Right lobe of liver (tissue), 6 donors: ENCODE data around the gene FBXL2. TPM values are rescaled to one million over a fixed set of nuclear protein-coding genes. Genes with fewer than 3 reads are reported as not detected.
A peak's percentile ranks its signal among the peaks of the same experiment; 100 is the strongest.
"Not testable (repeated sequence)": the region's sequence is repeated elsewhere in the genome, so short reads cannot be mapped to it uniquely, and the experiment has no call there.

Source experiments
- ATAC-seq, 4 donors: fragments of 200-7000 bp; cut with Tn5 transposase; one replicate each; pipeline ENCODE4 v1.9.1; 2020; ENCODE audit warnings: mild to moderate bottlenecking in 4 of 4, moderate library complexity in 4 of 4
- DNase-seq, 3 donors: peaks; one replicate each; pipeline ENCODE4 v3.0.0-alpha.2; 2020
- H3K27ac ChIP-seq, 3 donors: fragments of 200-600 bp; one replicate each; pipeline ENCODE4 v1.8.0; 2022
- H3K27me3 ChIP-seq, 2 donors: fragments of 200-600 bp; one replicate each; pipeline ENCODE4 v1.8.0; 2022
- H3K36me3 ChIP-seq, 4 donors: fragments of 200-600 bp; sonication (generic) in 1 of 4; one replicate each; pipeline versions ENCODE4 v1.5.1 to v1.8.0; 2017 to 2022; ENCODE audit warnings: control low read depth in 1 of 4
- H3K4me1 ChIP-seq, 4 donors: fragments of 200-600 bp; sonication (generic) in 1 of 4; one replicate each; pipeline versions ENCODE4 v1.5.1 to v1.8.0; 2017 to 2022; ENCODE audit warnings: control low read depth in 1 of 4
- H3K4me3 ChIP-seq, 3 donors: fragments of 200-600 bp; one replicate each; pipeline ENCODE4 v1.8.0; 2022
- H3K9me3 ChIP-seq, 4 donors: fragments of 200-600 bp; sonication (generic) in 1 of 4; one replicate each; pipeline versions ENCODE4 v1.5.1 to v1.8.0; 2017 to 2022; ENCODE audit warnings: control low read depth in 1 of 4
- POLR2A ChIP-seq: fragments of 450-650 bp; IDR thresholded peaks from one replicate; pipeline ENCODE4 v1.6.1; 2017; ENCODE audit warnings: antibody characterized with exemption, mild to moderate bottlenecking
- WGBS: methylation state at CpG from one replicate; pipeline ENCODE4 v1.1.6; 2018; ENCODE audit warnings: low coverage, low lambda C conversion rate; ENCODE audit not compliant: insufficient coverage; ENCODE audit errors: missing lambda C conversion rate; 5-methylcytosine and 5-hydroxymethylcytosine counted together
- intact Hi-C, 2 donors: fragments of 100-400 bp; cut with DNase I; formaldehyde crosslinking; loops; one replicate each; pipeline versions ENCODE4 v1.11.2 to v1.14.1; 2022
- total RNA-seq, 6 experiments: library from RNA; depleted of rRNA in 2 of 6; stranded (reverse); fragments of >200 nt in 2 of 6; fragmentation: NEBNext Ultra II Directional in 3 of 6; extraction: Animal tissue kit (Norgen Biotek cat#: 25700) in 3 of 6; gene quantifications; one replicate each; pipeline versions ENCODE4 v1.1.0 to v1.2.4, GENCODE V29; 2016 to 2023
- TF ChIP-seq, protein P1 (sequence below), 4 donors: fragments of 200-600 bp in 3 of 4; fragments of 450-650 bp in 1 of 4; IDR thresholded peaks; one replicate each; pipeline versions ENCODE4 v1.5.1 to v1.8.0; 2016 to 2022; ENCODE audit warnings: antibody characterized with exemption in 4 of 4, mild to moderate bottlenecking in 2 of 4
- donor health status: DM: no; HTN: yes; CAD: no.
- donor health status: DM: no; HTN: no; CAD: no.
- donor health status: DM: no; HTN: no; CAD: no.
- donor health status: DM: no; HTN: yes; CAD: no.
- donor health status: DM: no; HTN: yes; CAD: no.

The FBXL2 gene
- total RNA-seq, 6 experiments from 2014 or later = 0.06 to 0.43 (median 0.31) TPM

GRCh38 chr3:33426630-33427317 is 149.5 kb downstream of the FBXL2 start:
- 89% methylated on average over 10 of the region's 10 CpGs for whole genome bisulfite sequencing
- no peaks in the 10 kb centered on the region for H3K27me3 ChIP-seq
- no peak overlapping the region for H3K4me3 ChIP-seq
- peaks cover 0 to 34% (median 0%) of the 10 kb centered on the region in 4 donors for H3K4me1 ChIP-seq
- no peak for DNase-seq
- intact Hi-C loops = no loop called here
- no peak overlapping the region for H3K27ac ChIP-seq
- TF ChIP-seq, protein P1, sequence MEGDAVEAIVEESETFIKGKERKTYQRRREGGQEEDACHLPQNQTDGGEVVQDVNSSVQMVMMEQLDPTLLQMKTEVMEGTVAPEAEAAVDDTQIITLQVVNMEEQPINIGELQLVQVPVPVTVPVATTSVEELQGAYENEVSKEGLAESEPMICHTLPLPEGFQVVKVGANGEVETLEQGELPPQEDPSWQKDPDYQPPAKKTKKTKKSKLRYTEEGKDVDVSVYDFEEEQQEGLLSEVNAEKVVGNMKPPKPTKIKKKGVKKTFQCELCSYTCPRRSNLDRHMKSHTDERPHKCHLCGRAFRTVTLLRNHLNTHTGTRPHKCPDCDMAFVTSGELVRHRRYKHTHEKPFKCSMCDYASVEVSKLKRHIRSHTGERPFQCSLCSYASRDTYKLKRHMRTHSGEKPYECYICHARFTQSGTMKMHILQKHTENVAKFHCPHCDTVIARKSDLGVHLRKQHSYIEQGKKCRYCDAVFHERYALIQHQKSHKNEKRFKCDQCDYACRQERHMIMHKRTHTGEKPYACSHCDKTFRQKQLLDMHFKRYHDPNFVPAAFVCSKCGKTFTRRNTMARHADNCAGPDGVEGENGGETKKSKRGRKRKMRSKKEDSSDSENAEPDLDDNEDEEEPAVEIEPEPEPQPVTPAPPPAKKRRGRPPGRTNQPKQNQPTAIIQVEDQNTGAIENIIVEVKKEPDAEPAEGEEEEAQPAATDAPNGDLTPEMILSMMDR (IDR thresholded peaks at IDR 0.05) = no peak
- no peak for TF ChIP-seq POLR2A
- ATAC-seq = no peak
- peaks cover 0 to 3% (median 0%) of the 10 kb centered on the region in 4 donors for H3K36me3 ChIP-seq
- H3K9me3 ChIP-seq = no peaks in the 10 kb centered on the region

- 22% methylated on average over 7 of the region's 7 CpGs for WGBS
- intact Hi-C loops = no loop called here
- Histone ChIP-seq H3K36me3 (no peaks in the 10 kb centered on the region), H3K27ac (no peak overlapping the region), H3K9me3 (no peaks in the 10 kb centered on the region), H3K27me3 (no peaks in the 10 kb centered on the region), H3K4me1 (peaks cover 0 to 50% (median 2%) of the 10 kb centered on the region in 4 donors), H3K4me3 (no peak overlapping the region)
- no peak for DNase-seq
- TF ChIP-seq, protein P1 (IDR thresholded peaks at IDR 0.05) = no peak
- TF ChIP-seq POLR2A = no peak
- ATAC-seq = peak in 1 of 4 donors; percentile 22
Observed at GRCh38 chr3:33428734-33429133, 151.5 kb downstream of the FBXL2 start.

GRCh38 chr3:33429306-33429705 is 152.1 kb downstream of the FBXL2 start:
- H3K27me3 ChIP-seq, H3K4me3 ChIP-seq, H3K36me3 ChIP-seq, ATAC-seq, intact Hi-C loops, DNase-seq, H3K27ac ChIP-seq, H3K9me3 ChIP-seq: not testable (repeated sequence)
- H3K4me1 ChIP-seq = peaks cover 0 to 56% (median 5%) of the 10 kb centered on the region in 4 donors
- 37% methylated on average over 2 of the region's 2 CpGs for WGBS

GRCh38 chr3:33430061-33430460 is 152.8 kb downstream of the FBXL2 start:
- intact Hi-C loops = no loop called here
- no peak for TF ChIP-seq POLR2A
- TF ChIP-seq, protein P1 (IDR thresholded peaks at IDR 0.05) = no peak
- Histone ChIP-seq H3K4me1 (peaks cover 0 to 56% (median 6%) of the 10 kb centered on the region in 4 donors), H3K36me3 (no peaks in the 10 kb centered on the region), H3K9me3 (no peaks in the 10 kb centered on the region), H3K4me3 (no peak overlapping the region), H3K27me3 (no peaks in the 10 kb centered on the region), H3K27ac (no peak overlapping the region)
- ATAC-seq (no peak), DNase-seq (no peak)
- WGBS = 91% methylated on average over 1 of the region's 1 CpG

DNA sequence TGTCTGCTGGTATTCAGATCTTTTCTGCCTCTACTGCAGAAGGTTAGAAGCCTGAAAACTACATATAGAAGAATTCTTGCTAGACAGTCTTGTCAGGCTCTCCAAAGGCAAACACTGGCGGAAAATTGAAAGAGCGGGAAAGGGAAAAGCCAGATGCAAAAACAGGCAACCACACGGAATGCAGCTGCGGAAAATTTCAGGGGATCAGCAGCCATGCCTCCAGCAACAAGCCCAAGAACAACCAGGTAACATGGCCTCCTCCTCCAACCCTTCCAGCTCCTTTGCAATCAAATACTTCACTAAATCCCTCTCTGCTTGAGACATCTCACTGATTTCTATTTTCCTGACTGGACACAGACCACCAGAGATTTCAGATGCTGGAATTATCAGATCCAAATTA is 153.3 kb downstream of the FBXL2 start:
- DNase-seq (no peak), ATAC-seq (no peak)
- intact Hi-C loops = no loop called here
- no peak overlapping the region for H3K4me3 ChIP-seq
- no peak overlapping the region for H3K27ac ChIP-seq
- no peaks in the 10 kb centered on the region for H3K36me3 ChIP-seq
- H3K4me1 ChIP-seq = peaks cover 0 to 56% (median 7%) of the 10 kb centered on the region in 4 donors
- H3K27me3 ChIP-seq = no peaks in the 10 kb centered on the region
- TF ChIP-seq, protein P1 (IDR thresholded peaks at IDR 0.05) = no peak
- no peak for TF ChIP-seq POLR2A
- WGBS = 100% methylated on average over 4 of the region's 4 CpGs
- no peaks in the 10 kb centered on the region for H3K9me3 ChIP-seq
